HepG2 (cell line): ENCODE results near the gene ZNF747. TPM values are rescaled to one million over a fixed set of nuclear protein-coding genes. Genes with fewer than 3 reads are reported as not detected.

Experiments
- CBFB ChIP-seq: sonication (generic); formaldehyde crosslinking; IDR thresholded peaks from 2 replicates; pipeline ENCODE4 v1.4.0; 2020; ENCODE audit warnings: missing genetic modification reagents
- FOXJ3 ChIP-seq: sonication (generic); formaldehyde crosslinking; IDR thresholded peaks from 2 replicates; pipeline ENCODE4 v1.4.0; 2020; ENCODE audit warnings: missing genetic modification reagents, mild to moderate bottlenecking, borderline replicate concordance
- JUN ChIP-seq: sonication (generic); formaldehyde crosslinking; IDR thresholded peaks from 2 replicates; pipeline ENCODE4 v1.4.0; 2020; ENCODE audit warnings: mild to moderate bottlenecking, missing genetic modification reagents
- JUND ChIP-seq: sonication (generic); formaldehyde crosslinking; IDR thresholded peaks from 2 replicates; pipeline ENCODE4 v1.8.0; 2022; ENCODE audit warnings: mild to moderate bottlenecking, missing genetic modification reagents
- MAZ ChIP-seq, 2 experiments: sonication (generic) in 1 of 2; formaldehyde crosslinking in 1 of 2; IDR thresholded peaks; 2 replicates each; pipeline versions ENCODE4 v1.5.0 to v1.6.1; 2012 to 2020; ENCODE audit warnings: low read depth in 2 of 2, mild to moderate bottlenecking in 2 of 2, borderline replicate concordance in 1 of 2, improper control_type of control experiment in 1 of 2, low read length in 1 of 2, missing genetic modification reagents in 1 of 2, moderate library complexity in 1 of 2
- PHB2 ChIP-seq: fragments of 450-650 bp; IDR thresholded peaks from 2 replicates; pipeline ENCODE4 v1.6.1; 2018; ENCODE audit not compliant: partially characterized antibody
- SIX4 ChIP-seq: sonication (generic); formaldehyde crosslinking; IDR thresholded peaks from 2 replicates; pipeline ENCODE4 v1.4.0; 2020; ENCODE audit warnings: missing genetic modification reagents
- SUZ12 ChIP-seq: fragments of 150-350 bp; IDR thresholded peaks from 2 replicates; pipeline ENCODE4 v1.6.1; 2014; ENCODE audit warnings: low read depth, low read length
- ZFAT ChIP-seq: sonication (generic); formaldehyde crosslinking; conservative IDR thresholded peaks from 2 replicates; pipeline ENCODE4 v1.8.1; 2023; ENCODE audit warnings: missing genetic modification reagents, inconsistent platforms
- ZNF136 ChIP-seq: sonication (generic); formaldehyde crosslinking; IDR thresholded peaks from 2 replicates; pipeline ENCODE4 v1.8.1; 2022; ENCODE audit warnings: low read depth, mild to moderate bottlenecking, moderate library complexity, missing genetic modification reagents
- ZNF761 ChIP-seq: sonication (generic); formaldehyde crosslinking; conservative IDR thresholded peaks from 2 replicates; pipeline ENCODE4 v1.4.0; 2020; ENCODE audit warnings: mild to moderate bottlenecking, missing genetic modification reagents
- polyA plus RNA-seq, 8 experiments: library from polyadenylated mRNA; depleted of rRNA in 3 of 8; stranded (reverse) in 7 of 8; unstranded in 1 of 8; fragments of >200 nt; fragmentation: Illumina TruSeq in 4 of 8; extraction: Trizol in 4 of 8; gene quantifications; 2 replicates each; pipeline versions ENCODE4 v1.2.1 to v1.2.3, GENCODE V29; 2011 to 2016; ENCODE audit warnings: low read depth in 4 of 8, missing spikeins in 1 of 8, mixed read lengths in 1 of 8; ENCODE audit not compliant: insufficient read depth in 1 of 8
- total RNA-seq, 5 experiments: library from RNA; depleted of rRNA; stranded (reverse); fragments of >200 nt; fragmentation: Illumina TruSeq; extraction: Trizol; gene quantifications; 2 replicates each; pipeline ENCODE4 v1.2.3, GENCODE V29; 2016; ENCODE audit warnings: low read depth in 1 of 5
- TF ChIP-seq, protein P1 (sequence below): sonication (generic); formaldehyde crosslinking; IDR thresholded peaks from one replicate; pipeline ENCODE4 v1.5.1; 2020; ENCODE audit warnings: mild to moderate bottlenecking, missing genetic modification reagents; ENCODE audit errors: not compliant biosample characterization
- TF ChIP-seq, protein P2 (sequence below): sonication (generic); formaldehyde crosslinking; IDR thresholded peaks from 2 replicates; pipeline ENCODE4 v1.4.0; 2020; ENCODE audit warnings: missing genetic modification reagents, mild to moderate bottlenecking, borderline replicate concordance
- TF ChIP-seq, protein P3 (sequence below): sonication (generic); formaldehyde crosslinking; IDR thresholded peaks from 2 replicates; pipeline ENCODE4 v1.9.0; 2021; ENCODE audit warnings: missing genetic modification reagents, mild to moderate bottlenecking, borderline replicate concordance

Gene ZNF747
- total and polyA plus RNA-seq, 2 of the 13 experiments (the other 11 are each of a cell fraction or from before 2014, with no cell fraction given): 7.2 to 10.2 TPM

DNA sequence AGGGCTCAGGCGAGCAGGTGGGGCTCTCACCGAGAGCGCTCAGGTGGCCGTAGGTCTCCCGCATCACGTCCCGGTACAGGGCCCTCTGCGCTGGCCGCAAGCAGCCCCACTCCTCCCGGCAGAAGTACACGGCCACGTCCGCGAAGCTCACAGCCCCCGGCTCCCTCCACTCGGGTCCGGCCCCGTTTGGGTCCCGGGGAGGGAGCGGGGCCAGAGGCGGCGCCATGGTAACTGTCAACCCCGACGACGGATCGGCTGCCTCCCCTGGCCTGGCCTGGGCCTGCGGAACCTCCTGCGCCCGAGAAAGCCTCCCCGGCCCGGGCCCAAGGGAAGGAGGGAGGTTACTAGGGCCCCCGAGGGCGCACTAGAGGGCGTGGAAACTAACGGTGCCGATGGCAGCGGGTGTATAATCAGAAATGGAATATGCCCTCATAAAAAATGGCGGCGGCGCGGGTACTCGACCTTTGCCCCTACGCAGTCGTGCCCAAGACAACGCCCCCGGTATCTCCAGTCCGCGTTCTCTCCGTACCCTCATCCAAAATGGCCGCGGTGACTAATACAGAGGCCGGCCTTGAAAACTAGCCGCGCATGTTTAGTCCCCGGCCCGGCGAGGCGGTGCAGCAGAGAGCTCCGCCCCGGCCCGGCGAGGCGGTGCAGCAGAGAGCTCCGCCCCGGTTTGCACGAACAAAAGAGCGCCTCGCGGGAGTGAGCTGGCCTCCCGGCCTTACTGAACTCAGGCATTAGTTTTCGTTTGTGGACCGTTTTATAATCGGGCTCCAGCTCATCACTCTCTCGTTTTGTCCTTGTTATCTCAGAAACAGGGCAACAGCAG lies 23.5 kb upstream of the ZNF747 start, which contains the start of gene ZNF764 (continued):
- TF ChIP-seq, protein P1, sequence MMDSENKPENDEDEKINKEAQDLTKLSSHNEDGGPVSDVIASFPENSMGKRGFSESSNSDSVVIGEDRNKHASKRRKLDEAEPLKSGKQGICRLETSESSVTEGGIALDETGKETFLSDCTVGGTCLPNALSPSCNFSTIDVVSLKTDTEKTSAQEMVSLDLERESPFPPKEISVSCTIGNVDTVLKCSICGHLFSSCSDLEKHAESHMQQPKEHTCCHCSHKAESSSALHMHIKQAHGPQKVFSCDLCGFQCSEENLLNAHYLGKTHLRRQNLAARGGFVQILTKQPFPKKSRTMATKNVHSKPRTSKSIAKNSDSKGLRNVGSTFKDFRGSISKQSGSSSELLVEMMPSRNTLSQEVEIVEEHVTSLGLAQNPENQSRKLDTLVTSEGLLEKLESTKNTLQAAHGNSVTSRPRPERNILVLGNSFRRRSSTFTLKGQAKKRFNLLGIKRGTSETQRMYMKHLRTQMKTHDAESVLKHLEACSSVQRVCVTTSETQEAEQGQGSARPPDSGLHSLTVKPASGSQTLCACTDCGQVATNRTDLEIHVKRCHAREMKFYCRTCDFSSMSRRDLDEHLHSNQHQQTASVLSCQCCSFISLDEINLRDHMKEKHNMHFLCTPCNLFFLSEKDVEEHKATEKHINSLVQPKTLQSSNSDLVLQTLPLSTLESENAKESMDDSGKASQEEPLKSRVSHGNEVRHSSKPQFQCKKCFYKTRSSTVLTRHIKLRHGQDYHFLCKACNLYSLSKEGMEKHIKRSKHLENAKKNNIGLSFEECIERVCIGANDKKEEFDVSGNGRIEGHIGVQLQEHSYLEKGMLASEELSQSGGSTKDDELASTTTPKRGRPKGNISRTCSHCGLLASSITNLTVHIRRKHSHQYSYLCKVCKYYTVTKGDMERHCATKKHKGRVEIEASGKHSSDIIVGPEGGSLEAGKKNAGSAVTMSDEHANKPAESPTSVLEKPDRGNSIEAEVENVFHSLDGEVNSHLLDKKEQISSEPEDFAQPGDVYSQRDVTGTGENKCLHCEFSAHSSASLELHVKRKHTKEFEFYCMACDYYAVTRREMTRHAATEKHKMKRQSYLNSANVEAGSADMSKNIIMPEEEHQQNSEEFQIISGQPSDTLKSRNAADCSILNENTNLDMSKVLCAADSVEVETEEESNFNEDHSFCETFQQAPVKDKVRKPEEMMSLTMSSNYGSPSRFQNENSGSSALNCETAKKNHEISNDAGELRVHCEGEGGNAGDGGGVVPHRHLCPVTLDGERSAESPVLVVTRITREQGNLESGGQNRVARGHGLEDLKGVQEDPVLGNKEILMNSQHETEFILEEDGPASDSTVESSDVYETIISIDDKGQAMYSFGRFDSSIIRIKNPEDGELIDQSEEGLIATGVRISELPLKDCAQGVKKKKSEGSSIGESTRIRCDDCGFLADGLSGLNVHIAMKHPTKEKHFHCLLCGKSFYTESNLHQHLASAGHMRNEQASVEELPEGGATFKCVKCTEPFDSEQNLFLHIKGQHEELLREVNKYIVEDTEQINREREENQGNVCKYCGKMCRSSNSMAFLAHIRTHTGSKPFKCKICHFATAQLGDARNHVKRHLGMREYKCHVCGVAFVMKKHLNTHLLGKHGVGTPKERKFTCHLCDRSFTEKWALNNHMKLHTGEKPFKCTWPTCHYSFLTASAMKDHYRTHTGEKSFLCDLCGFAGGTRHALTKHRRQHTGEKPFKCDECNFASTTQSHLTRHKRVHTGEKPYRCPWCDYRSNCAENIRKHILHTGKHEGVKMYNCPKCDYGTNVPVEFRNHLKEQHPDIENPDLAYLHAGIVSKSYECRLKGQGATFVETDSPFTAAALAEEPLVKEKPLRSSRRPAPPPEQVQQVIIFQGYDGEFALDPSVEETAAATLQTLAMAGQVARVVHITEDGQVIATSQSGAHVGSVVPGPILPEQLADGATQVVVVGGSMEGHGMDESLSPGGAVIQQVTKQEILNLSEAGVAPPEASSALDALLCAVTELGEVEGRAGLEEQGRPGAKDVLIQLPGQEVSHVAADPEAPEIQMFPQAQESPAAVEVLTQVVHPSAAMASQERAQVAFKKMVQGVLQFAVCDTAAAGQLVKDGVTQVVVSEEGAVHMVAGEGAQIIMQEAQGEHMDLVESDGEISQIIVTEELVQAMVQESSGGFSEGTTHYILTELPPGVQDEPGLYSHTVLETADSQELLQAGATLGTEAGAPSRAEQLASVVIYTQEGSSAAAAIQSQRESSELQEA (CRISPR knock-in tag): peak; percentile 57
- TF ChIP-seq MAZ (IDR thresholded peaks at IDR 0.05; ENCODE audit: borderline replicate concordance, low read depth, low read length) (0 out of 2 replicates have a peak, but pooled peaks have one; percentile 36), MAZ (CRISPR knock-in tag; IDR thresholded peaks at IDR 0.05; ENCODE audit: low read depth) (peak; percentile 69), SIX4 (no peak; the same call in 1 of the 2 replicates), ZFAT (CRISPR knock-in tag) (no peak), ZNF136 (CRISPR knock-in tag) (0 out of 2 replicates have a peak, but pooled peaks have one; percentile 28), JUND (CRISPR knock-in tag) (no peak; the same call in 1 of the 2 replicates), CBFB (no peak; the same call in 1 of the 2 replicates), FOXJ3 (CRISPR knock-in tag) (0 out of 2 replicates have a peak, but pooled peaks have one; percentile 61), JUN (CRISPR knock-in tag) (peak; percentile 28; the same call in 1 of the 2 replicates), PHB2 (no peak), SUZ12 (no peak), ZNF761 (peak; percentile 82; the same call in 1 of the 2 replicates)
- TF ChIP-seq, protein P2, sequence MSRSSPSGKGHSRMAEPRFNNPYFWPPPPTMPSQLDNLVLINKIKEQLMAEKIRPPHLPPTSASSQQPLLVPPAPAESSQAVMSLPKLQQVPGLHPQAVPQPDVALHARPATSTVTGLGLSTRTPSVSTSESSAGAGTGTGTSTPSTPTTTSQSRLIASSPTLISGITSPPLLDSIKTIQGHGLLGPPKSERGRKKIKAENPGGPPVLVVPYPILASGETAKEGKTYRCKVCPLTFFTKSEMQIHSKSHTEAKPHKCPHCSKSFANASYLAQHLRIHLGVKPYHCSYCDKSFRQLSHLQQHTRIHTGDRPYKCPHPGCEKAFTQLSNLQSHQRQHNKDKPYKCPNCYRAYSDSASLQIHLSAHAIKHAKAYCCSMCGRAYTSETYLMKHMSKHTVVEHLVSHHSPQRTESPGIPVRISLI (CRISPR knock-in tag): peak; percentile 14; the same call in 1 of the 2 replicates
- TF ChIP-seq, protein P3, sequence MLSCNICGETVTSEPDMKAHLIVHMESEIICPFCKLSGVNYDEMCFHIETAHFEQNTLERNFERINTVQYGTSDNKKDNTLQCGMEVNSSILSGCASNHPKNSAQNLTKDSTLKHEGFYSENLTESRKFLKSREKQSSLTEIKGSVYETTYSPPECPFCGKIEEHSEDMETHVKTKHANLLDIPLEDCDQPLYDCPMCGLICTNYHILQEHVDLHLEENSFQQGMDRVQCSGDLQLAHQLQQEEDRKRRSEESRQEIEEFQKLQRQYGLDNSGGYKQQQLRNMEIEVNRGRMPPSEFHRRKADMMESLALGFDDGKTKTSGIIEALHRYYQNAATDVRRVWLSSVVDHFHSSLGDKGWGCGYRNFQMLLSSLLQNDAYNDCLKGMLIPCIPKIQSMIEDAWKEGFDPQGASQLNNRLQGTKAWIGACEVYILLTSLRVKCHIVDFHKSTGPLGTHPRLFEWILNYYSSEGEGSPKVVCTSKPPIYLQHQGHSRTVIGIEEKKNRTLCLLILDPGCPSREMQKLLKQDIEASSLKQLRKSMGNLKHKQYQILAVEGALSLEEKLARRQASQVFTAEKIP (CRISPR knock-in tag): no peak
